SK-N-SH (cell line): ENCODE measurements around the gene MCTP1. TPM values are rescaled to one million over a fixed set of nuclear protein-coding genes. Genes with fewer than 3 reads are reported as not detected.

Experiments
- CTCF ChIA-PET: fragments of 300-600, 350-600 bp; formaldehyde crosslinking; extraction: SDS; loops from one replicate; lab custom pipeline; 2021; lab: Yijun Ruan, JAX
- POLR2A ChIA-PET: fragments of 350-600 bp; sonication (Branson Sonifier 250); formaldehyde crosslinking; extraction: SDS; loops from one replicate; lab custom pipeline; 2020; ENCODE audit warnings: antibody characterized with exemption, inconsistent platforms; lab: Yijun Ruan, JAX
- DNase-seq: peaks from one replicate; pipeline ENCODE4 v3.0.0; 2012
- H2AFZ ChIP-seq: fragments of 200-600 bp; sonication (generic); 2 replicates; pipeline ENCODE4 v1.8.1; 2016; ENCODE audit warnings: antibody characterized with exemption, mild to moderate bottlenecking, low read depth
- H3F3A ChIP-seq: fragments of 200-600 bp; sonication (generic); replicated peaks from 2 replicates; pipeline ENCODE3; 2016; ENCODE audit warnings: antibody characterized with exemption, mild to moderate bottlenecking; ENCODE audit not compliant: insufficient read depth
- H3K27ac ChIP-seq, 2 experiments: fragments of 200-500 bp in 1 of 2; fragments of 200-600 bp in 1 of 2; sonication (Bioruptor generic) in 1 of 2; sonication (generic), shearing (Covaris generic) in 1 of 2; 2 replicates each; pipeline versions ENCODE4 v1.5.1 to v1.6.1; 2014 to 2016; ENCODE audit warnings: low read depth in 2 of 2, inconsistent platforms in 1 of 2, low read length in 1 of 2, mild to moderate bottlenecking in 1 of 2, mixed read lengths in 1 of 2
- H3K27me3 ChIP-seq: fragments of 200-600 bp; sonication (generic), shearing (Covaris generic); 2 replicates; pipeline ENCODE4 v1.6.1; 2016; ENCODE audit warnings: mixed run types; ENCODE audit not compliant: insufficient read depth
- H3K36me3 ChIP-seq, 2 experiments: fragments of 200-500 bp in 1 of 2; fragments of 200-600 bp in 1 of 2; sonication (Bioruptor generic) in 1 of 2; sonication (generic) in 1 of 2; replicated peaks in 1 of 2; 2 replicates each; pipeline versions ENCODE3 to v1.5.1; 2014 to 2016; ENCODE audit warnings: low read length in 1 of 2, mild to moderate bottlenecking in 1 of 2; ENCODE audit not compliant: insufficient read depth in 2 of 2, control insufficient read depth in 1 of 2
- H3K4me1 ChIP-seq, 2 experiments: fragments of 200-500 bp in 1 of 2; fragments of 200-600 bp in 1 of 2; sonication (Bioruptor generic) in 1 of 2; sonication (generic), shearing (Covaris generic) in 1 of 2; 2 replicates each; pipeline versions ENCODE4 v1.5.1 to v1.6.1; 2014 to 2016; ENCODE audit warnings: low read depth in 1 of 2, low read length in 1 of 2, mixed run types in 1 of 2; ENCODE audit not compliant: insufficient read depth in 2 of 2, control insufficient read depth in 1 of 2
- H3K4me2 ChIP-seq: fragments of 200-600 bp; sonication (generic), shearing (Covaris generic); 2 replicates; pipeline ENCODE4 v1.6.1; 2017; ENCODE audit warnings: mixed run types
- H3K4me3 ChIP-seq, 2 experiments: fragments of 200-500 bp in 1 of 2; fragments of 200-600 bp in 1 of 2; sonication (Bioruptor generic) in 1 of 2; sonication (generic), shearing (Covaris generic) in 1 of 2; 2 replicates each; pipeline versions ENCODE4 v1.5.1 to v1.8.1; 2014 to 2016; ENCODE audit warnings: low read depth in 2 of 2, inconsistent platforms in 1 of 2, low read length in 1 of 2, mild to moderate bottlenecking in 1 of 2, mixed read lengths in 1 of 2, moderate library complexity in 1 of 2
- H3K79me2 ChIP-seq: fragments of 200-600 bp; sonication (generic); 2 replicates; pipeline ENCODE4 v1.8.1; 2017; ENCODE audit warnings: mild to moderate bottlenecking; ENCODE audit not compliant: insufficient read depth
- H3K9ac ChIP-seq: fragments of 200-600 bp; sonication (generic); 2 replicates; pipeline ENCODE4 v1.6.1; 2017; ENCODE audit warnings: mixed run types
- H3K9me2 ChIP-seq: fragments of 200-600 bp; sonication (generic); 2 replicates; pipeline ENCODE4 v1.6.1; 2017; ENCODE audit warnings: mixed run types
- H3K9me3 ChIP-seq: fragments of 200-600 bp; sonication (generic); 2 replicates; pipeline ENCODE4 v1.6.1; 2017; ENCODE audit warnings: mixed run types, mild to moderate bottlenecking, moderate library complexity
- H4K20me1 ChIP-seq: fragments of 200-600 bp; sonication (generic); 2 replicates; pipeline ENCODE4 v1.6.1; 2017; ENCODE audit warnings: mild to moderate bottlenecking, mixed run types; ENCODE audit not compliant: insufficient read depth
- CHD2 ChIP-seq: fragments of 150-350 bp; IDR thresholded peaks from 2 replicates; pipeline ENCODE4 v1.6.1; 2018; ENCODE audit warnings: low read length; ENCODE audit not compliant: partially characterized antibody
- CTCF ChIP-seq: fragments of 200-600 bp; sonication (generic); IDR thresholded peaks from 2 replicates; pipeline ENCODE4 v1.6.1; 2017; ENCODE audit warnings: antibody characterized with exemption, mild to moderate bottlenecking, moderate library complexity
- EZH2phosphoT487 ChIP-seq: fragments of 200-600 bp; sonication (generic); IDR thresholded peaks from 2 replicates; pipeline ENCODE4 v1.6.1; 2017; ENCODE audit warnings: low read depth, mixed run types, mild to moderate bottlenecking, antibody characterized with exemption, moderate library complexity, borderline replicate concordance
- FOXM1 ChIP-seq: IDR thresholded peaks from 2 replicates; pipeline ENCODE4 v1.4.0; 2012; ENCODE audit warnings: low read depth, mild to moderate bottlenecking
- GABPA ChIP-seq: IDR thresholded peaks from 2 replicates; pipeline ENCODE4 v1.4.0; 2012; ENCODE audit warnings: low read depth, mild to moderate bottlenecking
- GATA2 ChIP-seq: sonication (generic); formaldehyde crosslinking; IDR thresholded peaks from 2 replicates; pipeline ENCODE4 v1.5.0; 2020; ENCODE audit warnings: mild to moderate bottlenecking, missing genetic modification reagents
- MAX ChIP-seq: IDR thresholded peaks from 2 replicates; pipeline ENCODE4 v1.4.0; 2012; ENCODE audit warnings: low read depth
- NFIC ChIP-seq: IDR thresholded peaks from 2 replicates; pipeline ENCODE4 v1.4.0; 2012; ENCODE audit warnings: borderline replicate concordance
- NRF1 ChIP-seq: IDR thresholded peaks from 2 replicates; pipeline ENCODE4 v1.6.1; 2012; ENCODE audit warnings: low read depth, mild to moderate bottlenecking, low read length
- RAD21 ChIP-seq: IDR thresholded peaks from 2 replicates; pipeline ENCODE4 v1.6.1; 2012; ENCODE audit warnings: mild to moderate bottlenecking, low read length
- TCF12 ChIP-seq: IDR thresholded peaks from 2 replicates; pipeline ENCODE4 v1.4.0; 2012
- TEAD4 ChIP-seq: IDR thresholded peaks from 2 replicates; pipeline ENCODE4 v1.4.0; 2012; ENCODE audit warnings: mild to moderate bottlenecking, borderline replicate concordance; ENCODE audit not compliant: insufficient read depth
- USF1 ChIP-seq: IDR thresholded peaks from 2 replicates; pipeline ENCODE4 v1.4.0; 2012; ENCODE audit warnings: low read depth, borderline replicate concordance
- USF2 ChIP-seq: fragments of 150-350 bp; IDR thresholded peaks from 2 replicates; pipeline ENCODE4 v1.6.1; 2017; ENCODE audit warnings: antibody characterized with exemption, low read length, low read depth, borderline replicate concordance
- ZBTB33 ChIP-seq: IDR thresholded peaks from 2 replicates; pipeline ENCODE4 v1.4.0; 2012; ENCODE audit warnings: low read depth, borderline replicate concordance
- WGBS: methylation state at CpG from one replicate; pipeline ENCODE4 v1.1.6; 2017; ENCODE audit warnings: low lambda C conversion rate; 5-methylcytosine and 5-hydroxymethylcytosine counted together
- polyA plus RNA-seq, 3 experiments: library from polyadenylated mRNA; depleted of rRNA; stranded (reverse); fragments of >200 nt; gene quantifications; 2 replicates each; pipeline ENCODE4 v1.2.3, GENCODE V29; 2012

Gene MCTP1
- polyA plus RNA-seq, 1 of the 3 experiments (the other 2 are of a cell fraction) = 0.53 TPM

GRCh38 chr5:94761786-94762185, 523.1 kb downstream of the MCTP1 start:
- no peak for DNase-seq
- Histone ChIP-seq H3K9ac (no peak overlapping the region), H3K79me2 (no peaks in the 10 kb centered on the region), H4K20me1 (no peaks in the 10 kb centered on the region), H2AFZ (no peak overlapping the region), H3K4me3 (no peak overlapping the region), H3K4me1 (no peaks in the 10 kb centered on the region), H3K9me3 (no peaks in the 10 kb centered on the region), H3K27ac (no peak overlapping the region), H3K36me3 (no peaks in the 10 kb centered on the region), H3F3A (no peaks in the 10 kb centered on the region), H3K27me3 (no peaks in the 10 kb centered on the region), H3K4me2 (no peak overlapping the region), H3K9me2 (no peaks in the 10 kb centered on the region)
- POLR2A ChIA-PET = no interaction called here
- CTCF ChIA-PET = no interaction called here
- TF ChIP-seq ZBTB33 (no peak), EZH2phosphoT487 (no peak), TCF12 (no peak), USF1 (no peak), NFIC (no peak), CTCF (no peak), NRF1 (no peak), CHD2 (no peak), TEAD4 (no peak), USF2 (no peak), RAD21 (no peak), FOXM1 (no peak), MAX (no peak), GATA2 (CRISPR knock-in tag) (no peak), GABPA (no peak)
- WGBS = 62% methylated on average over 4 of the region's 4 CpGs
